ENCODE measurements around the gene DIP2A. TPM values are rescaled to one million over a fixed set of nuclear protein-coding genes. Genes with fewer than 3 reads are reported as not detected.

DIP2A gene
- total RNA-seq, 2 experiments from 2014 or later, result 32.0 to 35.3 TPM

DNA sequence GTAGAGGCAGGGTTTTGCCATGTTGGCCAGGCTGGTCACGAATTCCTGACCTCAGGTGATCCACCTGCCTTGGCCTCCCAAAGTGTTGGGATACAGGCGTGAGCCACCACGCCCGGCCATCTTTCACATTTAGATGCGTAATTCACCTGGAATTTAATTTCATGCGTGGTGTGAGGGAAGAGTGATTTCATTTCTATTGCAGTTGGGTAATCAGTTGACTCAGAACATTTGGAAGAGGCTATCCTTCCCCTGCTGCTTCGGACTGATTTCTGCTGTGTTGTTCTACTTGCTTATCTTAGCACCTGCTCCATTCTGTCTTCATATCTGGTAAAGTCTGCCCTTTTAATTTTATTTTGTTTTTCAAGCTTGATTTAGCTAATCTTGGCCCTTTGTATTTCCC lies 19.1 kb downstream of the DIP2A start:
- no peak overlapping the region for H3K4me3 Mint-ChIP-seq
- ChIA-PET POLR2A (interaction anchor here (0.6 kb wide), 1 partner anchor 23 kb away, joined by 3 read pairs; no protein-coding TSS in a partner anchor), CTCF (no interaction called here)
- peaks cover 6% of the 10 kb centered on the region for H3K36me3 Mint-ChIP-seq
- intact Hi-C loops (cut with micrococcal nuclease), result no loop called here
- peaks cover 18% of the 10 kb centered on the region for H3K4me1 Mint-ChIP-seq (ENCODE audit: low read depth)
- DNase-seq, result no peak
- no peak overlapping the region for H3K27ac Mint-ChIP-seq
- no peaks in the 10 kb centered on the region for H3K9me3 Mint-ChIP-seq
- H3K27me3 Mint-ChIP-seq, result no peaks in the 10 kb centered on the region

DNA sequence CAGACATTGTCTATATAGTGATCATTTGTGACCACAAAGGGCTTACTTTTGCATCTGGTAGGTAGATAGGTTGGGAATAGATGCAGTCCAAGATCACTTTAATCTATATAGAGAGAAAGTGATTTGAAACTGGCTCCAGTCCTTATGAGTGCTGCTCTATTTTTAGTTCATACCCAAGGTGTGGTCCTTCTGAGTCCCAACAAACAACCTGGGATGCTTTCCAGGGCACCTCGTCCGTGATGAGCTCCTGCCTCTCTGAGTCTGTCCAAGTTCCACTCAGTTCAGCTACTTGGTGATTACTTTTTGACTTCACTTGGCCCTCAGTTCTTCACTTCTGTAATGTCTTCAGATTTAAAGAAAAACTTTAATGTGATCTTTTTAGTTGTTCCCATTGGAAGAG lies 20.2 kb downstream of the DIP2A start:
- POLR2A ChIA-PET, result no interaction called here
- no peaks in the 10 kb centered on the region for H3K27me3 Mint-ChIP-seq
- CTCF ChIA-PET, result no interaction called here
- H3K9me3 Mint-ChIP-seq, result no peaks in the 10 kb centered on the region
- peaks cover 27% of the 10 kb centered on the region for H3K4me1 Mint-ChIP-seq (ENCODE audit: low read depth)
- no peak overlapping the region for H3K27ac Mint-ChIP-seq
- intact Hi-C loops (cut with micrococcal nuclease), result no loop called here
- H3K4me3 Mint-ChIP-seq, result no peak overlapping the region
- DNase-seq, result no peak
- peaks cover 6% of the 10 kb centered on the region for H3K36me3 Mint-ChIP-seq

DNA sequence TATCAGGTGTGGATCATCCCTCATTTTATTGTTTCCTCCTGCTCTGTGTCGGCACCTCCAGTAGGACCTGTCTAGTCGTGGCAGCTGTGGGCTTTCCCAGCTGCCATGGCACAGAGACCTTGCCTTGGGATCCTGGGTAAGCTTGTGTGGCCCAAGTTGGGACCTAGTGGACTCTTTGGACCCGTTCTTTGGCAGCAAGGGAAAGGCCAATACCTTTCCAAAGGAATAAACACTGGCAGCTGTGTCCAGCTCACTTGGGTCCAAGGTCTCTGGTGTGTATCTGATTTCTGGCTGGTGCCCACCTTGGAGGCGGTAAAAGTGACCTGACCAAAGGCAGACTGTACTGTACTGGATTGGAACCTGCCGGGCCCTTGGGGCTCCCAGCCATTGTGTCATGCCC lies 21.8 kb downstream of the DIP2A start:
- Mint-ChIP-seq H3K27me3 (no peaks in the 10 kb centered on the region), H3K27ac (no peak overlapping the region)
- CTCF ChIA-PET, result no interaction called here

DNA sequence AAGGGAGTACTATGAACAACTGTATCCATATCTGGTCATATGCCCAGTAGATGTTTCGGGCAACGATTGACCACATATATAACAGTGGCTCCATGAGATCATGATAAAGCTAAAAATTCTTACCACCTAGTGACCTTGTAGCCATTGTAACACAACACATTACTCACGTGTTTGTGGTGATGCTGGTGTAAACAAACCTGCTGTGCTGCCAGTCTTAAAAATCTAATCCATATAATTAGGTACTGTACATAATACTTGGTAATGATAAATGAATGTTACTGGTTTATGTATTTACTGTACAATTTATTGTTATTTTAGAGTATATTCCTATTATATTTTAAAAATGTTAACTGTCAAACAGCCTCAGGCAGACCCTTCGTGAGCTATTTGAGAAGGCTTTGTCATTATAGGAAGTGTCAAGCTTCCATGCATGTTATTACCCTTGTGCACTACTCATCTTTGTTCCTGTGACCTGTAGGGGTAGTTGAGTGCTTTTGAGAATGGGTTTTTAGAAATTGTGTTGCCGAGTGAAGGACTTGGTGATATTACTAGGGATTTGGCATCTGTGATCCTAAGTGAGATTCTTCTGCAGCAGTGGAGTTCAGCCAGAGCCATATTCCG lies 23.6 kb downstream of the DIP2A start:
- no peak for DNase-seq
- H3K27me3 Mint-ChIP-seq, result no peaks in the 10 kb centered on the region
- no peaks in the 10 kb centered on the region for H3K9me3 Mint-ChIP-seq
- ChIA-PET POLR2A (interaction anchor here (1.5 kb wide), 1 partner anchor 7 kb away, joined by 4 read pairs; no protein-coding TSS in a partner anchor), CTCF (no interaction called here)
- no peak overlapping the region for H3K27ac Mint-ChIP-seq
- H3K4me3 Mint-ChIP-seq, result no peak overlapping the region
- peaks cover 16% of the 10 kb centered on the region for H3K4me1 Mint-ChIP-seq (ENCODE audit: low read depth)
- intact Hi-C loops (cut with micrococcal nuclease), result no loop called here
- peaks cover 11% of the 10 kb centered on the region for H3K36me3 Mint-ChIP-seq

More for the DNA sequence above, 21.8 kb downstream of the DIP2A start:
- POLR2A ChIA-PET, result no interaction called here
- Mint-ChIP-seq H3K4me1 (ENCODE audit: low read depth) (peaks cover 19% of the 10 kb centered on the region), H3K4me3 (no peak overlapping the region), H3K36me3 (peaks cover 9% of the 10 kb centered on the region), H3K9me3 (no peaks in the 10 kb centered on the region)
- no peak for DNase-seq
- intact Hi-C loops (cut with micrococcal nuclease), result no loop called here

DNA sequence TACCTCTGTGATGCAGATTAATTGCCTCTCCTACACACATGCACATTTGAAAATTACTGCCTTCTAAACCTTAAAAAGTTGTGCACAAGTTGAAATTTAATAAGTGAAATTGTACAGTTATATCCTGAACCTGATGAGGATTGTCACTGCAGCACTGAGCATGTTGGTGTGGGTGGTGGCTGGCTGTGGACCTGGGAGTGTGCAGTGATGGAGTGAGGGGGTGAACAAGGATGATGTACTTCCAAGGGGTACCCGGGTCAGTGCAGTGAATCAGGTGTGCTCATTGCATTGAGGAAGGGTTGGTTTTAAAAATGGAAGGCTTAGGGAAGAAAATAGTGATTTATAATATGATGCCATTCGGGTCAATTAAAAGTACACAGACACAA lies 24.1 kb downstream of the DIP2A start:
- ChIA-PET CTCF (no interaction called here), POLR2A (interaction anchor here (1.5 kb wide), 1 partner anchor 8 kb away, joined by 4 read pairs; no protein-coding TSS in a partner anchor)
- H3K27ac Mint-ChIP-seq, result peak overlapping the region; percentile 26
- DNase-seq, result no peak
- H3K27me3 Mint-ChIP-seq, result no peaks in the 10 kb centered on the region
- H3K9me3 Mint-ChIP-seq, result no peaks in the 10 kb centered on the region
- H3K4me3 Mint-ChIP-seq, result no peak overlapping the region
- intact Hi-C loops (cut with micrococcal nuclease), result no loop called here
- peaks cover 16% of the 10 kb centered on the region for H3K4me1 Mint-ChIP-seq (ENCODE audit: low read depth)
- H3K36me3 Mint-ChIP-seq, result peaks cover 9% of the 10 kb centered on the region

DNA sequence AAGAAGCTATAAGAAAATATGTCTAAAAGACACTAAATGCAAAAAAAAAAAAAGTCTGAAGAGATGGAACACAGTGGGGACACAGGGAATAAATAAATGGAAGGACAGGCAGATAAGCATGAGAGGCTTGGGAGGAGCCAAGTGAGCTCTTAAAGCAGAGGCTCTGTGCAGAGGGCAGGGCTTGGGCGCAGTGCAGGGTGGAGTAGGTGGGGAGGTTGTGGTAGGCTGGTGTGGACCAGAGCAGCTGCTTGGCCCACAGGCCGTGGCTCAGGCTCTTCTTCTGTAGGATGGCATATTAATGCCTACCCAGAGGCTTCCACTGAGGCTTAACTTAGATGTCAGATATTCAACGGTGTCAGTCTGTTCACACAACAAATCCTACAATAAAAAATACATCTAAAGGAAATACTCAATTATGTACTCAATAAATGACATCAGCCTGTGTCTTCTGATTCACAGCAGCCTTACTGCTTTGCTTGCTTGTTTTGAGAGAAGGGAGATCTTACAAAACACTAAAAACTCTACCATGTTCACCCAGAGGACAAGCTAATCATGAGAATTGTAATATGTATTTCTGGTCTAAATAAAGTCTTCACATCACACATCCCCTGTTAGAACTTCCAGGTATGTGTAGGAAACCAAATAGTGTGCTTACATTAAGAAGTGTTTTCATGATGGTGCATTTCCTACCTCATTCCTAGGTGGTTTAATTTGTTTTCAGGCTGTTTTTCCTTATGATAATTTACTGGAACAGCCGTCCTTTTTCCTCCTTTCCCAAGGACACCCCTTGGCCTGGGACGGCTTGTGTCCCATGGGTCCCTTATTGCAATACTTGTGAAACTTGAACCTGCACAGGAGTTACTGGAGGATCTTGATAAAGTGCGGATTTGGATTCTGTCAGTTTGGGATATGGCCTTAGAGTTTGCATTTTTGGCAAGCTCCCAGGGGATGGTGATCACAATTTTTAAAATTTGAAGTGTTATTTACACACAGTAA lies 24.9 kb downstream of the DIP2A start:
- H3K27ac Mint-ChIP-seq, result peak overlapping the region; percentile 44
- ChIA-PET POLR2A (interaction anchor here (1.5 kb wide), 1 partner anchor 8 kb away, joined by 4 read pairs; no protein-coding TSS in a partner anchor), CTCF (interaction anchor here (0.6 kb wide), 1 partner anchor 78 kb away, joined by 4 read pairs; no protein-coding TSS in a partner anchor)
- H3K4me3 Mint-ChIP-seq, result no peak overlapping the region
- no peaks in the 10 kb centered on the region for H3K9me3 Mint-ChIP-seq
- DNase-seq, result peak; percentile 11
- H3K36me3 Mint-ChIP-seq, result peaks cover 7% of the 10 kb centered on the region
- H3K27me3 Mint-ChIP-seq, result no peaks in the 10 kb centered on the region
- H3K4me1 Mint-ChIP-seq (ENCODE audit: low read depth), result peaks cover 16% of the 10 kb centered on the region
- intact Hi-C loops (cut with micrococcal nuclease), result no loop called here

DNA sequence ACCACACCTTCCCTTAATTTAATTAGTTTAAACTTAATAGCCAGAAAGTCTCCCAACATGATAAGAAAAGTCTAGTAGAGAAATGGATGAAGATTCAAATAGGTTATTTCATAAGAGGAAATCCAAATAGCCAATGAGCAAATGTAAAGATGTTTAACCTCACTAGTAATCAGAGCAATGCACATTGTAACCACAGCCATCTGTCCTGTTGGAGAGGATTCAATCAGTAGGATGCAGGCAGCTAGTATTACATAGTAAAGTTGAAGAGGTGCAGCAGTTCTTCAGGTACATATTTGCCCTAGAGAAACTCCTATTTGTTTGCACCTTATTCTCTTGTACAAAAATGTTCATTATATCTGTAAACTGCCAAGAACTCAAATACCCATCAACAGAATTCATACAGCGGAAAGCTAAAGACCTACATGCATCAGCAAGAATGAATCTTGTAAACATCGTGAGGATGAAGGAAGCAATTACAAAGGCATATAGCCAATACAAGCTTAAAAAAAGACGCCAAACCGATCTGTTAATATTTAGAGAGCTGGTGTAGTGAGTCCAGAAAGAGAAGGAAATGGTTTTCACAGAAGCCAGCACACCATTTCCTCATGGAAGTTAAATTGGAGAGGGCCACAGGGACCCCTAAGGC lies 27.9 kb downstream of the DIP2A start:
- no peak overlapping the region for H3K27ac Mint-ChIP-seq

DNA sequence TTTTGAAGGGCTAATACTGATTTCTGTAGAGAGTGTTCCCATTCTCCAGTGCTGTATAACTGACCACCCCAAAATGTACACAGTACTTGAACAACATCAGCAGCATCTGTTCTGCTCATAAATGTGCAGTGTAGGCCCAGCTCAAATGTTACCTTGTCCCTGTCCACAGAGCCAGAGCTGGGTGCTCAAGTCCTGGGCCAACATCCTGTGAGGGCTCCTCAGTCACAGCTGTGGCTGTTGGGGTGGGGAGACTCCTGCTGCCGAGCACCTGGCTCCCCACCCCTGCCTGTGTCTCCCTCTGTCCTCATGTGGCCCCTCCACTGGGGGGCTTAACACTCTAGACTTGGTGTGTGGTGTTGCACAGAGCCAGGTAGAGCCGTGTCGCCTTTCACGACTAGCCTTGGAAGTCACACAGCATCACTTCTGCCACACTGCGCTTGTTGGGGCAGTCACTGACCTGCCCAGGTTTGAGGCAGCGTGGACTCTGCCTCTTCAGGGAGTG lies 30.5 kb downstream of the DIP2A start:
- Mint-ChIP-seq H3K27ac (no peak overlapping the region), H3K36me3 (peaks cover 32% of the 10 kb centered on the region), H3K4me1 (ENCODE audit: low read depth) (no peaks in the 10 kb centered on the region), H3K4me3 (no peak overlapping the region), H3K27me3 (no peaks in the 10 kb centered on the region), H3K9me3 (no peaks in the 10 kb centered on the region)
- CTCF ChIA-PET, result no interaction called here
- intact Hi-C loops (cut with micrococcal nuclease), result no loop called here
- POLR2A ChIA-PET, result no interaction called here
- no peak for DNase-seq

More for the DNA sequence above, 27.9 kb downstream of the DIP2A start:
- Mint-ChIP-seq H3K4me1 (ENCODE audit: low read depth) (peaks cover 16% of the 10 kb centered on the region), H3K9me3 (no peaks in the 10 kb centered on the region), H3K36me3 (peaks cover 9% of the 10 kb centered on the region), H3K27me3 (no peaks in the 10 kb centered on the region), H3K4me3 (no peak overlapping the region)
- POLR2A ChIA-PET, result interaction anchor here (0.6 kb wide), 1 partner anchor 16 kb away, joined by 4 read pairs; no protein-coding TSS in a partner anchor
- no peak for DNase-seq
- CTCF ChIA-PET, result no interaction called here
- intact Hi-C loops (cut with micrococcal nuclease), result no loop called here

DNA sequence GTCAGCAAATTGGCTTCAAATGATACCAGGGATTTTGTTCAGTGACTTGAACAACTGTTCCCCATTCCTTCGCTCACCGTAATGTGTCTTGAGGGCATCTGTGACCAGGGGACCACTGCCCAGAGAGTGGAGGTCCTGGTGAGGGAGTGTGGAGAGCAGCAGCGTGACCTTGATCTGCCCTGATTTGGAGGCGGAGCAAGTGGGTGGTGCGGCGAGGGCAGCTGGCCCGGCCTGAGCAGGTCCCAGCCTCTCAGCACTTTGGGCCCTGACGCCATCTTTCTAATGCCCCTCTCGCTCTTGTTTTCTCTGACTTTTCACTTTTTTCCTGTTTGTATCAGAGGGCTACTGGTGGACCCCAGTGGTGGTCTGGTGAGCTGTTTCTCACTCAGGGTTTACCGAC lies 31.1 kb downstream of the DIP2A start:
- intact Hi-C loops (cut with micrococcal nuclease), result no loop called here
- Mint-ChIP-seq H3K27ac (no peak overlapping the region), H3K9me3 (no peaks in the 10 kb centered on the region), H3K4me1 (ENCODE audit: low read depth) (no peaks in the 10 kb centered on the region), H3K4me3 (no peak overlapping the region), H3K36me3 (peaks cover 37% of the 10 kb centered on the region), H3K27me3 (no peaks in the 10 kb centered on the region)
- DNase-seq, result no peak
- CTCF ChIA-PET, result no interaction called here
- POLR2A ChIA-PET, result no interaction called here

DNA sequence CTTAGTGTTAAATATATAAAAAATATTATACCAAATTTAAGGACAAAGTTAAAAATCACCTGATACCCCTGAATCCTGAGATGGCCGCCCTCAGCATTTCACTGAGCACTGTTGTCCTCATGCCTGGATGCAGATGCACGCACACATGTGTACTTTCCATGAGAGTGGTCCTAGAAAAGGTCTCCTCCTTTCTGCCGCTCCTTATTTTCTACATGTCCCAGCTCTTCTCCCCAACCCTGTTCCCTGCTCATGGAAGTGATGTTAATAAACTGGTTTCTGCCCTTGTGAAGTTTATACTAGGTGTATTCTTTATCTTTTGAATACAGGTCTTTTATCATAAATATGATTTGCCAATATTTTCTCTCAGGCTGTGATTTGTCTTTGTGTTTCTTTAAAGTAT lies 32.9 kb downstream of the DIP2A start:
- Mint-ChIP-seq H3K36me3 (peaks cover 34% of the 10 kb centered on the region), H3K27me3 (no peaks in the 10 kb centered on the region), H3K4me3 (no peak overlapping the region), H3K4me1 (ENCODE audit: low read depth) (no peaks in the 10 kb centered on the region), H3K9me3 (no peaks in the 10 kb centered on the region), H3K27ac (no peak overlapping the region)
- CTCF ChIA-PET, result no interaction called here
- no peak for DNase-seq
- POLR2A ChIA-PET, result no interaction called here
- intact Hi-C loops (cut with micrococcal nuclease), result no loop called here

DNA sequence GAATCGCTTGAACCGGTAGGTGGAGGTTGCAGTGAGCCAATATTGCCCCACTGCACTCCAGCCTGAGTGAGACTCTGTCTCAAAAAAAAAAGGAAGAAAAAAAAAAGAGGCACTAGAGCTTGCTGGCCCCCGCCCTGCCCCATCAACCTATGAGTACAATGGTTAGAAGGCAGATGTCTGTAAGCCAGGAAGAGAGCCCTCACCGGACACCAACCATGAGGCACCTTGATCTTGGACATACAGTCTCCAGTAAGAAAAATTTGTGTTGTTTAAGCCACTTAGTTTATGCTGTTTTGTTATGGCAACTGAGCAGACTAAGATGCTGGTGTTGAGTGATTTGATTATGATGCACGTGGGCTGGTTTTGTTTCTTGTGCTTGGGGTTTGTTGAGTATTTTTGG lies 34.2 kb downstream of the DIP2A start:
- H3K27me3 Mint-ChIP-seq, result no peaks in the 10 kb centered on the region
- intact Hi-C loops (cut with micrococcal nuclease), result no loop called here
- H3K36me3 Mint-ChIP-seq, result peaks cover 32% of the 10 kb centered on the region
- POLR2A ChIA-PET, result no interaction called here
- no peak overlapping the region for H3K27ac Mint-ChIP-seq
- no peak for DNase-seq
- no peak overlapping the region for H3K4me3 Mint-ChIP-seq
- H3K9me3 Mint-ChIP-seq, result no peaks in the 10 kb centered on the region
- H3K4me1 Mint-ChIP-seq (ENCODE audit: low read depth), result no peaks in the 10 kb centered on the region
- CTCF ChIA-PET, result no interaction called here

DNA sequence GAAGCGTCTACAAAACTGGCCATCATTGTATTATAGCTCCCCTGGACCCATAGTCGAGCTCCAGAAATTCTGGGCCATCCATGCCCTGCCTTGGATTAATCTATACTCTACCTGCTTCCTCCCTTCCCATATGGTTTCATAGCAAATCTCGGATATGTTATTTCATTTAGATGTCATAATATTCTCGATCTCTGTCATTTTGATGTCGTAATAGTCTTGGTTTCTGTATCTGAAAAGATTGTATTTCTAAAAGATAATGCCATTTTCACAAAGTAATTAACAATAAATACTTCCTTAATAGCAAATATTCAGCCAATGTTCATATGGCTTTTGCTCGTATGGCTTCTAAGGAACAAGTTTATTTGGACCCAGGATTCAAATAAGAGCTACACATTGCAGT lies 35.1 kb downstream of the DIP2A start:
- Mint-ChIP-seq H3K36me3 (peaks cover 37% of the 10 kb centered on the region), H3K27me3 (no peaks in the 10 kb centered on the region), H3K27ac (no peak overlapping the region), H3K4me3 (no peak overlapping the region), H3K9me3 (no peaks in the 10 kb centered on the region), H3K4me1 (ENCODE audit: low read depth) (no peaks in the 10 kb centered on the region)
- intact Hi-C loops (cut with micrococcal nuclease), result no loop called here
- ChIA-PET CTCF (no interaction called here), POLR2A (no interaction called here)
- no peak for DNase-seq

Measured in activated CD4-positive, alpha-beta memory T cell treated with anti-CD3 and anti-CD28 coated beads for 36 hours (primary cell).